Left ventricle myocardium superior (tissue), 1 donor: ENCODE results near the gene GGN. TPM values are rescaled to one million over a fixed set of nuclear protein-coding genes. Genes with fewer than 3 reads are reported as not detected.

Source experiments
- ATAC-seq: fragments of 200-7000 bp; cut with Tn5 transposase; one replicate; pipeline ENCODE4 v1.9.1; 2020; ENCODE audit warnings: mild to moderate bottlenecking, moderate library complexity
- DNase-seq: peaks from one replicate; pipeline ENCODE4 v3.0.0-alpha.2; 2020
- intact Hi-C: fragments of 100-400 bp; cut with micrococcal nuclease; formaldehyde crosslinking; loops from one replicate; pipeline ENCODE4 v1.11.0; 2022
- total RNA-seq: library from RNA; stranded (reverse); fragmentation: NEBNext Ultra II Directional; extraction: Animal tissue kit (Norgen Biotek cat#: 25700); gene quantifications from one replicate; pipeline ENCODE4 v1.2.1, GENCODE V29; 2021
- donor health status: DM: no; HTN: yes; CAD: no; lungs with severe emphysema.

GGN gene
- total RNA-seq, 1 donor from 2014 or later, result 0.15 TPM

- no peak for DNase-seq
- ATAC-seq, result no peak
- intact Hi-C loops, result no loop called here
These were observed 2.4 kb upstream of the GGN start for GRCh38 chr19:38389957-38390924.

GRCh38 chr19:38389101-38389925 lies 1.5 kb upstream of the GGN start:
- DNase-seq, result no peak
- no peak for ATAC-seq
- intact Hi-C loops, result no loop called here

- intact Hi-C loops, result no loop called here
- DNase-seq (no peak), ATAC-seq (peak; percentile 12)
These were observed 691 bp upstream of the GGN start, which contains the start of gene SPRED3 for GRCh38 chr19:38388349-38389100. Gene SPRED3, plus strand, starts transcription at chr19:38388697. Its CDS starts 1,606 bp downstream, at chr19:38390303.

GRCh38 chr19:38386971-38387549 lies 774 bp downstream of the GGN start:
- intact Hi-C loops, result no loop called here
- DNase-seq (peak; percentile 48), ATAC-seq (peak; percentile 17)

- intact Hi-C loops, result no loop called here
- DNase-seq, result no peak
- ATAC-seq, result no peak
These were observed 1.4 kb downstream of the GGN start for GRCh38 chr19:38386300-38386970.

GRCh38 chr19:38385804-38386257 lies 2.0 kb downstream of the GGN start:
- ATAC-seq (no peak), DNase-seq (no peak)
- intact Hi-C loops, result no loop called here

GRCh38 chr19:38385057-38385803 lies 2.6 kb downstream of the GGN start:
- DNase-seq (no peak), ATAC-seq (no peak)
- intact Hi-C loops, result no loop called here

- intact Hi-C loops, result no loop called here
- ATAC-seq (no peak), DNase-seq (no peak)
These were observed 3.4 kb downstream of the GGN start for GRCh38 chr19:38384209-38385027.

- intact Hi-C loops, result no loop called here
- DNase-seq (no peak), ATAC-seq (no peak)
These were observed 4.1 kb downstream of the GGN start for GRCh38 chr19:38383743-38384142.

GRCh38 chr19:38383184-38383583 lies 4.7 kb downstream of the GGN start:
- intact Hi-C loops, result no loop called here
- DNase-seq, result no peak
- no peak for ATAC-seq

- intact Hi-C loops, result no loop called here
- no peak for ATAC-seq
- DNase-seq, result no peak
These were observed 6.7 kb downstream of the GGN start for GRCh38 chr19:38381138-38381537.

GRCh38 chr19:38378866-38379265 lies 9.0 kb downstream of the GGN start:
- DNase-seq (no peak), ATAC-seq (no peak)
- intact Hi-C loops, result no loop called here

GRCh38 chr19:38377052-38377451 lies 10.8 kb downstream of the GGN start:
- intact Hi-C loops, result no loop called here
- ATAC-seq, result no peak
- no peak for DNase-seq

- DNase-seq (no peak), ATAC-seq (no peak)
- intact Hi-C loops, result no loop called here
These were observed 11.3 kb downstream of the GGN start for GRCh38 chr19:38376576-38376975.

- DNase-seq (peak; percentile 50), ATAC-seq (peak; percentile 46)
- intact Hi-C loops, result no loop called here
These were observed 12.1 kb downstream of the GGN start for GRCh38 chr19:38375748-38376147.

- no peak for DNase-seq
- intact Hi-C loops, result no loop called here
- peak; percentile 6 for ATAC-seq
These were observed 12.7 kb downstream of the GGN start for GRCh38 chr19:38375098-38375493.
